H1 (cell line): ENCODE data around the gene GIMAP4. TPM values are rescaled to one million over a fixed set of nuclear protein-coding genes. Genes with fewer than 3 reads are reported as not detected.

Source experiments
- CHD7 ChIP-seq: fragments of 300-600 bp; sonication (generic); IDR thresholded peaks from 2 replicates; pipeline ENCODE4 v1.7.1; 2012; ENCODE audit warnings: low read length, moderate library complexity, mild to moderate bottlenecking, inconsistent platforms; ENCODE audit not compliant: insufficient replicate concordance
- MAFK ChIP-seq: IDR thresholded peaks from 2 replicates; pipeline ENCODE4 v1.6.1; 2012; ENCODE audit warnings: low read depth, mild to moderate bottlenecking, improper control_type of control experiment, low read length
- SP1 ChIP-seq: IDR thresholded peaks from 2 replicates; pipeline ENCODE4 v1.6.1; 2011; ENCODE audit warnings: low read depth, low read length
- polyA plus RNA-seq, 7 experiments: library from polyadenylated mRNA; depleted of rRNA in 3 of 7; stranded (reverse) in 5 of 7; unstranded in 2 of 7; fragments of >200 nt in 5 of 7; fragments of 200-250 nt in 2 of 7; gene quantifications; 1 replicate in 5 of 7; 2 replicates in 1 of 7; 4 replicates in 1 of 7; pipeline versions ENCODE4 v1.2.1 to v1.2.3, GENCODE V29; 2011 to 2013; ENCODE audit warnings: missing spikeins in 2 of 7, mixed read lengths in 2 of 7
- total RNA-seq: library from RNA; stranded (reverse); fragmentation: NEBNext Ultra II Directional; extraction: Animal tissue kit (Norgen Biotek cat#: 25700); gene quantifications from 2 replicates; pipeline ENCODE4 v1.2.1, GENCODE V29; 2021

The GIMAP4 gene
- total and polyA plus RNA-seq, 2 of the 8 experiments (the other 6 are each of a cell fraction or from before 2014, with no cell fraction given): 0.20 to 0.22 TPM

GRCh38 chr7:150586068-150586784 lies 19.0 kb downstream of the GIMAP4 start (continued):
- TF ChIP-seq CHD7 (no peak), SP1 (no peak), MAFK (no peak)
